GM23338 (cell line): ENCODE measurements around the gene GNMT. TPM values are rescaled to one million over a fixed set of nuclear protein-coding genes. Genes with fewer than 3 reads are reported as not detected.

ENCODE experiments used
- ATAC-seq: fragments of 200-7000 bp; cut with Tn5 transposase; 3 replicates; pipeline ENCODE4 v1.9.1; 2020
- DNase-seq: peaks from one replicate; pipeline ENCODE4 v3.0.0-alpha.2; 2015; ENCODE audit warnings: low spot score
- H2AFZ ChIP-seq: fragments of 200-600 bp; sonication (generic); 2 replicates; pipeline ENCODE4 v1.8.0; 2016; ENCODE audit warnings: antibody characterized with exemption, mild to moderate bottlenecking, moderate library complexity
- H3F3A ChIP-seq: fragments of 200-600 bp; sonication (generic); replicated peaks from 2 replicates; pipeline ENCODE4 v1.8.0; 2017; ENCODE audit warnings: antibody characterized with exemption, mixed run types, low read depth
- H3K27ac ChIP-seq: fragments of 200-600 bp; sonication (generic); 2 replicates; pipeline ENCODE4 v1.6.1; 2016; ENCODE audit warnings: low read depth
- H3K27me3 ChIP-seq: fragments of 200-600 bp; sonication (generic); 2 replicates; pipeline ENCODE4 v1.8.0; 2016; ENCODE audit warnings: mild to moderate bottlenecking, mixed run types, moderate library complexity; ENCODE audit not compliant: insufficient read depth
- H3K36me3 ChIP-seq: fragments of 200-600 bp; sonication (generic); 2 replicates; pipeline ENCODE4 v1.8.0; 2016; ENCODE audit warnings: mild to moderate bottlenecking; ENCODE audit not compliant: insufficient read depth
- H3K4me1 ChIP-seq: fragments of 200-600 bp; sonication (generic); 2 replicates; pipeline ENCODE4 v1.8.0; 2016; ENCODE audit warnings: mild to moderate bottlenecking, moderate library complexity; ENCODE audit not compliant: insufficient read depth
- H3K4me2 ChIP-seq: fragments of 200-600 bp; sonication (generic); 2 replicates; pipeline ENCODE4 v1.7.1; 2017; ENCODE audit warnings: mixed run types
- H3K4me3 ChIP-seq: fragments of 200-600 bp; sonication (generic); 2 replicates; pipeline ENCODE4 v1.6.1; 2016; ENCODE audit warnings: mixed run types
- H3K79me2 ChIP-seq: fragments of 200-600 bp; sonication (generic); replicated peaks from 2 replicates; pipeline ENCODE4 v1.8.0; 2017; ENCODE audit warnings: mild to moderate bottlenecking; ENCODE audit not compliant: insufficient read depth
- H3K9me2 ChIP-seq: fragments of 200-600 bp; sonication (generic); 2 replicates; pipeline ENCODE4 v1.8.0; 2017; ENCODE audit not compliant: insufficient read depth
- H4K20me1 ChIP-seq: fragments of 200-600 bp; sonication (generic); replicated peaks from 2 replicates; pipeline ENCODE4 v1.8.0; 2017; ENCODE audit warnings: mild to moderate bottlenecking; ENCODE audit not compliant: insufficient read depth
- H3K27ac Mint-ChIP-seq: 2 replicates; pipeline ENCODE4 v1.8.0; 2020; ENCODE audit warnings: inconsistent platforms, mild to moderate bottlenecking, moderate library complexity, mixed read lengths
- H3K27me3 Mint-ChIP-seq: 3 replicates; pipeline ENCODE4 v1.8.0; 2022; ENCODE audit warnings: low read depth, mild to moderate bottlenecking, moderate library complexity, mixed read lengths, inconsistent platforms; ENCODE audit not compliant: insufficient read depth, poor library complexity
- H3K36me3 Mint-ChIP-seq: 3 replicates; pipeline ENCODE4 v1.8.0; 2021; ENCODE audit warnings: low read depth, mild to moderate bottlenecking, inconsistent platforms, moderate library complexity, mixed read lengths
- H3K4me1 Mint-ChIP-seq: 3 replicates; pipeline ENCODE4 v1.8.0; 2020; ENCODE audit warnings: mild to moderate bottlenecking, inconsistent platforms, mixed read lengths
- H3K4me3 Mint-ChIP-seq: 3 replicates; pipeline ENCODE4 v1.8.0; 2021; ENCODE audit warnings: moderate library complexity, mild to moderate bottlenecking, inconsistent platforms, mixed read lengths
- H3K9me3 Mint-ChIP-seq: 3 replicates; pipeline ENCODE4 v1.8.0; 2020; ENCODE audit warnings: moderate library complexity, mild to moderate bottlenecking, inconsistent platforms, mixed read lengths
- CREB1 ChIP-seq: fragments of 250-450 bp; sonication (Bioruptor Pico); IDR thresholded peaks from 2 replicates; pipeline ENCODE4 v1.5.0; 2020; ENCODE audit warnings: low read depth, mild to moderate bottlenecking, moderate library complexity
- CTCF ChIP-seq, 2 experiments: fragments of 200-600 bp in 1 of 2; sonication (generic) in 1 of 2; conservative IDR thresholded peaks; 2 replicates each; pipeline versions ENCODE4 v1.5.1 to v1.6.1; 2016 to 2017; ENCODE audit warnings: antibody characterized with exemption in 2 of 2, low read depth in 2 of 2, mild to moderate bottlenecking in 2 of 2, moderate library complexity in 1 of 2
- ETS1 ChIP-seq: IDR thresholded peaks from 2 replicates; pipeline ENCODE4 v1.6.1; 2016; ENCODE audit warnings: antibody characterized with exemption
- EZH2 ChIP-seq: fragments of 200-600 bp; sonication (generic); IDR thresholded peaks from one replicate; pipeline ENCODE4 v1.8.0; 2017; ENCODE audit warnings: antibody characterized with exemption, mild to moderate bottlenecking, low read depth; ENCODE audit not compliant: unreplicated experiment
- EZH2phosphoT487 ChIP-seq: fragments of 200-600 bp; sonication (generic); IDR thresholded peaks from one replicate; pipeline ENCODE4 v1.8.1; 2018; ENCODE audit warnings: antibody characterized with exemption; ENCODE audit not compliant: unreplicated experiment
- POLR2AphosphoS5 ChIP-seq: IDR thresholded peaks from 2 replicates; pipeline ENCODE4 v1.6.1; 2016; ENCODE audit warnings: antibody characterized with exemption, low read depth
- ZNF114 ChIP-seq: fragments of 250-450 bp; sonication (Bioruptor Pico); IDR thresholded peaks from 2 replicates; pipeline ENCODE4 v1.5.0; 2020; ENCODE audit warnings: mild to moderate bottlenecking, moderate library complexity
- ZNF462 ChIP-seq: fragments of 250-450 bp; sonication (Bioruptor Pico); IDR thresholded peaks from 2 replicates; pipeline ENCODE4 v1.5.0; 2020; ENCODE audit warnings: mild to moderate bottlenecking, moderate library complexity
- polyA plus RNA-seq: library from polyadenylated mRNA; unstranded; fragments of >200 nt; fragmentation: Nextera tagmentation; extraction: Ambion mirVana; gene quantifications from 2 replicates; pipeline ENCODE4 v1.2.1, GENCODE V29; 2016
- total RNA-seq: library from RNA; depleted of rRNA; stranded (reverse); fragments of >200 nt; shearing (Covaris generic); gene quantifications from 2 replicates; pipeline ENCODE4 v1.2.3, GENCODE V29; 2014

GNMT gene
- total and polyA plus RNA-seq, 2 experiments from 2014 or later, result 0.52 TPM; not detected in 1

GRCh38 chr6:42929821-42930360 lies 30.7 kb upstream of the GNMT start:
- H3K4me3 ChIP-seq, result peak overlapping the region; percentile 82
- H3K4me1 ChIP-seq, result peaks cover 26% of the 10 kb centered on the region
- Mint-ChIP-seq H3K27me3 (peaks cover 19% of the 10 kb centered on the region), H3K4me1 (peaks cover 28% of the 10 kb centered on the region), H3K27ac (peak overlapping the region; percentile 98), H3K4me3 (peak overlapping the region; percentile 93), H3K36me3 (peaks cover 39% of the 10 kb centered on the region), H3K9me3 (no peaks in the 10 kb centered on the region; the same call in 2 of the 3 replicates)
- DNase-seq (no peak), ATAC-seq (peak; percentile 24)
- H3K9me2 ChIP-seq, result no peaks in the 10 kb centered on the region
- peak overlapping the region; percentile 92 for H3K4me2 ChIP-seq
- TF ChIP-seq ETS1 (no peak), ZNF114 (CRISPR knock-in tag) (no peak), CREB1 (CRISPR knock-in tag) (no peak), POLR2AphosphoS5 (no peak; the same call in 1 of the 2 replicates), EZH2 (no peak), EZH2phosphoT487 (no peak), CTCF (conservative IDR thresholded peaks at IDR 0.05; ENCODE audit: low read depth in 2 of 2) (no peak), ZNF462 (CRISPR knock-in tag) (no peak)
- peak overlapping the region; percentile 96 for H3K27ac ChIP-seq
- peaks cover 14% of the 10 kb centered on the region for H3K36me3 ChIP-seq
- no peaks in the 10 kb centered on the region for H3K27me3 ChIP-seq
- H3F3A ChIP-seq, result peaks cover 39% of the 10 kb centered on the region
- H4K20me1 ChIP-seq, result peaks cover 15% of the 10 kb centered on the region; the same call in 1 of the 2 replicates
- H3K79me2 ChIP-seq, result peaks cover 45% of the 10 kb centered on the region
- no peak overlapping the region; the same call in none of the 2 replicates for H2AFZ ChIP-seq
